NCI-H526 (cell line): ENCODE results near the gene SYNDIG1.
"Not testable (repeated sequence)": the region's sequence is repeated elsewhere in the genome, so short reads cannot be mapped to it uniquely, and the experiment has no call there.

Experiments
- DNase-seq, 2 experiments: peaks; one replicate each; lab custom pipeline; 2025; lab: John Stamatoyannopoulos, UW

Gene SYNDIG1

GRCh38 chr20:24611360-24612140 is 142.1 kb downstream of the SYNDIG1 start:
- DNase-seq: no peak

GRCh38 chr20:24612799-24613775 is 143.7 kb downstream of the SYNDIG1 start:
- DNase-seq: no peak

- DNase-seq: no peak
These were observed 144.9 kb downstream of the SYNDIG1 start for GRCh38 chr20:24614341-24614740.

GRCh38 chr20:24615353-24615752 is 145.9 kb downstream of the SYNDIG1 start:
- no peak for DNase-seq

GRCh38 chr20:24616258-24617079 is 147.0 kb downstream of the SYNDIG1 start:
- peak in 1 of 2 experiments; percentile 36 for DNase-seq

GRCh38 chr20:24617080-24617432 is 147.6 kb downstream of the SYNDIG1 start:
- DNase-seq: no peak

GRCh38 chr20:24617757-24618450 is 148.5 kb downstream of the SYNDIG1 start:
- no peak for DNase-seq

GRCh38 chr20:24618739-24619138 is 149.3 kb downstream of the SYNDIG1 start:
- DNase-seq: no peak

- no peak for DNase-seq
These were observed 149.8 kb downstream of the SYNDIG1 start for GRCh38 chr20:24619212-24619611.

- no peak for DNase-seq
These were observed 151.6 kb downstream of the SYNDIG1 start for GRCh38 chr20:24620937-24621519.

- no peak for DNase-seq
These were observed 153.4 kb downstream of the SYNDIG1 start for GRCh38 chr20:24622856-24623255.

- not testable (repeated sequence) for DNase-seq
These were observed 156.7 kb downstream of the SYNDIG1 start for GRCh38 chr20:24626141-24626540.

GRCh38 chr20:24627291-24627690 is 157.9 kb downstream of the SYNDIG1 start:
- no peak for DNase-seq

- DNase-seq: no peak
These were observed 158.5 kb downstream of the SYNDIG1 start for GRCh38 chr20:24627926-24628325.

- no peak for DNase-seq
These were observed 159.6 kb downstream of the SYNDIG1 start for GRCh38 chr20:24628985-24629384.

GRCh38 chr20:24629668-24630067 is 160.2 kb downstream of the SYNDIG1 start:
- DNase-seq: peak in 1 of 2 experiments; percentile 18

GRCh38 chr20:24630486-24631172 is 161.2 kb downstream of the SYNDIG1 start:
- DNase-seq: no peak

GRCh38 chr20:24631173-24631505 is 161.7 kb downstream of the SYNDIG1 start:
- DNase-seq: no peak

GRCh38 chr20:24632581-24632980 is 163.2 kb downstream of the SYNDIG1 start:
- no peak for DNase-seq

- no peak for DNase-seq
These were observed 163.6 kb downstream of the SYNDIG1 start for GRCh38 chr20:24633026-24633425.

GRCh38 chr20:24633521-24633920 is 164.1 kb downstream of the SYNDIG1 start:
- DNase-seq: peak in 1 of 2 experiments; percentile 44
